ENCODE data around the gene AKAP1. TPM values are rescaled to one million over a fixed set of nuclear protein-coding genes. Genes with fewer than 3 reads are reported as not detected.

AKAP1 gene
- total and polyA plus RNA-seq, 9 donors = 20.0 to 45.2 (median 30.4) TPM

GRCh38 chr17:57117798-57118197 lies 32.8 kb downstream of the AKAP1 start:
- H3K27me3 ChIP-seq = no peaks in the 10 kb centered on the region
- no peak for DNase-seq
- intact Hi-C loops (cut with DNase I) = no loop called here

GRCh38 chr17:57120814-57121213 lies 35.8 kb downstream of the AKAP1 start:
- H3K9me3 ChIP-seq = no peaks in the 10 kb centered on the region
- no peak for TF ChIP-seq CTCF (IDR thresholded peaks at IDR 0.05)
- no peak for TF ChIP-seq POLR2A (IDR thresholded peaks at IDR 0.05)
- TF ChIP-seq EP300 (IDR thresholded peaks at IDR 0.05) = no peak
- intact Hi-C loops (cut with DNase I) = loop anchor here in 2 of 4 donors (5.0 to 10.0 kb wide), 2 partner anchors 711 to 994 kb away; no protein-coding TSS in a partner anchor
- DNase-seq = no peak
- no peak overlapping the region for H3K27ac ChIP-seq
- no peaks in the 10 kb centered on the region for H3K36me3 ChIP-seq
- H3K4me3 ChIP-seq = no peak overlapping the region
- no peaks in the 10 kb centered on the region for H3K27me3 ChIP-seq
- no peaks in the 10 kb centered on the region for H3K4me1 ChIP-seq (ENCODE audit: insufficient read depth)

More at GRCh38 chr17:57117798-57118197, 32.8 kb downstream of the AKAP1 start:
- no peak overlapping the region for H3K4me3 ChIP-seq
- H3K27ac ChIP-seq = no peak overlapping the region
- 89 to 97% (median 92%) methylated on average over 4 of the region's 4 CpGs for WGBS, 3 donors
- no peak for TF ChIP-seq EP300 (IDR thresholded peaks at IDR 0.05)
- no peak for TF ChIP-seq POLR2A (IDR thresholded peaks at IDR 0.05)
- no peak for TF ChIP-seq CTCF (IDR thresholded peaks at IDR 0.05)
- peaks cover 4% of the 10 kb centered on the region for H3K4me1 ChIP-seq (ENCODE audit: insufficient read depth)
- H3K36me3 ChIP-seq = no peaks in the 10 kb centered on the region
- no peaks in the 10 kb centered on the region for H3K9me3 ChIP-seq

- peak in 1 of 3 donors; percentile 36 for TF ChIP-seq CTCF (IDR thresholded peaks at IDR 0.05)
- no peak for TF ChIP-seq EP300 (IDR thresholded peaks at IDR 0.05)
- no peak for TF ChIP-seq POLR2A (IDR thresholded peaks at IDR 0.05)
- no peak overlapping the region for H3K27ac ChIP-seq
- H3K4me3 ChIP-seq = no peak overlapping the region
- H3K36me3 ChIP-seq = no peaks in the 10 kb centered on the region
- H3K9me3 ChIP-seq = no peaks in the 10 kb centered on the region
- peak; percentile 46 to 67 (median 60) for DNase-seq
- intact Hi-C loops (cut with DNase I) = loop anchor here in 2 of 4 donors (5.0 to 10.0 kb wide), 2 partner anchors 711 to 993 kb away; no protein-coding TSS in a partner anchor
- 43 to 49% (median 46%) methylated on average over 12 of the region's 12 CpGs for WGBS, 3 donors
- no peaks in the 10 kb centered on the region for H3K27me3 ChIP-seq
- H3K4me1 ChIP-seq (ENCODE audit: insufficient read depth) = no peaks in the 10 kb centered on the region
Measured at GRCh38 chr17:57121308-57122042, 36.4 kb downstream of the AKAP1 start.

GRCh38 chr17:57124053-57124452 lies 39.0 kb downstream of the AKAP1 start:
- intact Hi-C loops (cut with DNase I) = loop anchor here in 2 of 4 donors (5.0 to 10.0 kb wide), 2 partner anchors 708 to 991 kb away; no protein-coding TSS in a partner anchor
- DNase-seq = no peak
- no peak overlapping the region for H3K4me3 ChIP-seq
- H3K9me3 ChIP-seq = no peaks in the 10 kb centered on the region
- no peaks in the 10 kb centered on the region for H3K36me3 ChIP-seq
- WGBS, 3 donors = 61 to 83% (median 67%) methylated on average over 4 of the region's 4 CpGs
- H3K27ac ChIP-seq = no peak overlapping the region
- H3K27me3 ChIP-seq = no peaks in the 10 kb centered on the region
- no peaks in the 10 kb centered on the region for H3K4me1 ChIP-seq (ENCODE audit: insufficient read depth)
- TF ChIP-seq EP300 (IDR thresholded peaks at IDR 0.05) (no peak), CTCF (IDR thresholded peaks at IDR 0.05) (no peak), POLR2A (IDR thresholded peaks at IDR 0.05) (no peak)

All from ovary (tissue), 9 donors.